BJ (cell line): ENCODE results near the gene CCDC137. TPM values are rescaled to one million over a fixed set of nuclear protein-coding genes. Genes with fewer than 3 reads are reported as not detected.
A peak's percentile ranks its signal among the peaks of the same experiment; 100 is the strongest.

Experiments used
- CTCF ChIA-PET: fragments of 350-600 bp; formaldehyde crosslinking; extraction: SDS; loops from one replicate; lab custom pipeline; 2021; ENCODE audit warnings: antibody characterized with exemption, inconsistent platforms; lab: Yijun Ruan, JAX
- POLR2A ChIA-PET: fragments of 300-600 bp; sonication (Branson Sonifier 250); formaldehyde crosslinking; extraction: SDS; loops from one replicate; lab custom pipeline; 2021; ENCODE audit warnings: antibody characterized with exemption; lab: Charles Lee
- DNase-seq: peaks from one replicate; pipeline ENCODE4 v3.0.0-alpha.2; 2011; ENCODE audit warnings: low read depth
- H3K27me3 ChIP-seq: 2 replicates; pipeline ENCODE4 v1.6.0; 2011; ENCODE audit warnings: low read length; ENCODE audit not compliant: control insufficient read depth, insufficient read depth
- H3K36me3 ChIP-seq: 2 replicates; pipeline ENCODE4 v1.5.1; 2011; ENCODE audit warnings: low read length; ENCODE audit not compliant: control insufficient read depth, insufficient read depth
- H3K4me3 ChIP-seq: 2 replicates; pipeline ENCODE4 v1.5.1; 2011; ENCODE audit warnings: low read depth, mild to moderate bottlenecking, control low read depth, low read length
- CTCF ChIP-seq: IDR thresholded peaks from 2 replicates; pipeline ENCODE4 v1.5.1; 2011; ENCODE audit warnings: low read depth, mild to moderate bottlenecking, control low read depth, inconsistent platforms, low read length, moderate library complexity; ENCODE audit not compliant: insufficient read depth
- polyA plus RNA-seq: library from polyadenylated mRNA; depleted of rRNA; stranded (reverse); fragments of >200 nt; gene quantifications from 2 replicates; pipeline ENCODE4 v1.2.3, GENCODE V29; 2011

Gene CCDC137
- polyA plus RNA-seq, 1 experiment = 10.9 TPM

DNA sequence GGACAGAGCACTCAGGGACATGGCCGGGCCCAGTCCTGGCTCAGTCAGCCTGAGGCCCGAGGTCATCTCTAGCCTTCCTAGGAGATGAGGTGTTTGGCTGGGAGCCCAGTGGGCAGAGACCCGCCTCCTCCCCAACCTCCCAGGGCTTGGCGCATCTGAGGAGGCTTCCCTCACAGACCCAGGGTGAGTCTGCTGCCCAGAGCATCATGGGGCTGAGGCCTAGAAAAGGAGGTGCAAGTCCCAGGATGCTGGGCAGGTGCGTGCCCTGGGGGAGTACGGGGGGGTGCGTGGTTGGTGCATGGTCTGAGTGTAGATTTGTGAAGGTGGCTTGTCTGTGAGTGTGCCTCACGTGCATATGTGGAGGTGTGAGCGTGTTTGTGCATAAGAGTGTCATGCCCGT lies 14.8 kb upstream of the CCDC137 start:
- H3K27me3 ChIP-seq = peaks cover 9% of the 10 kb centered on the region
- H3K36me3 ChIP-seq = no peaks in the 10 kb centered on the region
- no peak overlapping the region for H3K4me3 ChIP-seq
- CTCF ChIA-PET = no interaction called here
- POLR2A ChIA-PET = no interaction called here
- DNase-seq = peak; percentile 44
- TF ChIP-seq CTCF = no peak

DNA sequence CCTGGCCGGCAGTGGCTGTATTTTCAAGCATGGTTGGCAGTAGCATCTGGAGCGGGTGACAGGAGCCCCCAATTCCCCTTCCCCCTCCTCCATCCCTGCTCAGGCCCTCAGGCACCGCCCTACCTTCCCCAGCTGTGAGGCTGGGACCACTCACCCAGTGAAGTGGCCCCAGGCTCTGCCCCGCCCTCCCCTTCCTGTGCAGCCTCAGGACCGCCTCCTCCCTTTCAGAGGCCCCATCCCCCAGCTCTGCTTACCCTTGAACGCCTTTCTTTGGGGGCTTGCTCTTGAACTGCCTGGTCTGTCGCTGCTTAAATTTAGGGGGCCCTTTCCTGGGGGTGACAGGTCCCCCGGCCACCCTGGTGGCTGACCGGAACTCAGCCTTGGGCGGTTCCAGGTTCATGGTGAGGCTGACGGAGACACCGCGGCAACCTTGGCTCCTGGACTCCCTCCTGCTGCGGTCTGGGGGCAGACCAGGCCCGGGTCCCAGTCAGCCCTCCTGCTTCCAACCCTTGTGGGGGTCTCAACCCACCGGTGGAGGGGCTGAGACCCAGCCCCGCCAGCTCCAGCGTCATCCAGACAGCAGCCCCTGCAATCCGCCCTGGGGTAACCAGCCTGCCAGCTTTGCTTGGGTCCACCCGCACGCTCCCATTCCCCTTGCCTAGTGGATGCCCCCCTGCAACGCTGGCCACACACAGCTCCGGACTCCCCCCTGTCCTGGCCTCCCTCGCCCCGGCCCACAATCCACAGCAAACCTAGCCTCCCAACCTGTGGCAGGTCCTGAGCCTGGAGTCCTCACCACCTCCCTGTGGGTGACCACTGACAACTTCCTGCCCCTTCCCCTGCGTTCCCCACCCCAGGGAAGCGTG lies 13.4 kb upstream of the CCDC137 start:
- no peak overlapping the region for H3K4me3 ChIP-seq
- H3K27me3 ChIP-seq = peaks cover 5% of the 10 kb centered on the region
- DNase-seq = no peak
- CTCF ChIA-PET = no interaction called here
- no peaks in the 10 kb centered on the region for H3K36me3 ChIP-seq
- POLR2A ChIA-PET = no interaction called here
- TF ChIP-seq CTCF = no peak

DNA sequence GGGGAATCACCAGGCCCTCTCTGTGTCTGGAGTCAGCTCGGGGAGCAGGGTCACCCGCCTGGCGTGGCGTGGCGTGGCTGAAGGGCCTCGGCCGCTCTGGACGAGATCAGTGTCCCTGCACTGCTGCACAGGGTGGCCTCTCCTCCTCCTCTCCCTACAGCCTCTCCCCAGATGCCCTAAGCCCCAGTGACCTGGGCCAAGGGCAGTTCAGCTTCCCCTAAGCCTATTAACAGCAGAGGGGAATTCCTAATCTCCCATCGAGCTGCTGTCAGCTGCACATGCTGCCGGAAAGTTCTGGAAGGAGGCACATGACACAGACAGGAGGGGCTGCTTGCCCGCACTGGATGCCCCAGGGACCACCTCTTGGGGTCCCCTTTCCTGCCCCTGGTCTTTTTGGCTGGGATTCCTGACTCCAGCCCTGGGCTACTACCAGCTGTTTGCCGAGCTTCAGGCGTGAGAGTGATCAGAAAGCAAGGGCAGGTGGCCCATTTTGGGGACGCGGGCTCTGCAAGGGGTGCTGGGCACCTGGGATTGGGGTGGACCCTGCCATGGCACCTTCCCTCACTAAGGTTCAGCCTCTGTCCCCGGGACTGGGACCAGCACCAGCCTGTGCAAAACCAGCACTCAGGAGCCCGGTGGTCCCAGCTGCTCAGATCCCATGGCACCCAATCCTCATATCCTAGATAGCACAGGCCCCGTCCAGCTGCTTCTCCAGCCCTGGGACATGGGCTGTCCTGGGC lies 11.0 kb upstream of the CCDC137 start:
- Histone ChIP-seq H3K27me3 (no peaks in the 10 kb centered on the region), H3K36me3 (no peaks in the 10 kb centered on the region), H3K4me3 (no peak overlapping the region)
- DNase-seq = no peak
- ChIA-PET POLR2A (no interaction called here), CTCF (interaction anchor here (1.1 kb wide), 1 partner anchor 35 kb away, joined by 3 read pairs; no protein-coding TSS in a partner anchor)
- TF ChIP-seq CTCF = no peak

GRCh38 chr17:81656118-81656743 lies 10.3 kb upstream of the CCDC137 start, which contains the start of gene PDE6G:
Gene PDE6G (minus strand): TSS chr17:81656542. CDS start chr17:81653305, 3,237 bp downstream.
- no peak for DNase-seq
- no peak for TF ChIP-seq CTCF
- no peaks in the 10 kb centered on the region for H3K27me3 ChIP-seq
- ChIA-PET CTCF (interaction anchor here (1.0 to 1.1 kb wide), 2 partner anchors 36 to 54 kb away, joined by 3 read pairs; no protein-coding TSS in a partner anchor), POLR2A (no interaction called here)
- H3K36me3 ChIP-seq = no peaks in the 10 kb centered on the region
- H3K4me3 ChIP-seq = no peak within 1 kb of the TSS
